OCI-LY7 (cell line): ENCODE results near the gene PDE2A. TPM values are rescaled to one million over a fixed set of nuclear protein-coding genes. Genes with fewer than 3 reads are reported as not detected.

ENCODE experiments used
- BruUV-seq: library from RNA; stranded (reverse); fragments of 400-500 nt; replicated peaks from 2 replicates; lab custom pipeline; 2021; lab: Mats Ljungman, UMichigan
- CTCF ChIA-PET: fragments of 300-600 bp; sonication (Branson Sonifier 250); formaldehyde crosslinking; loops from one replicate; lab custom pipeline; 2022; ENCODE audit warnings: antibody characterized with exemption; ENCODE audit not compliant: unreplicated experiment; lab: Charles Lee
- POLR2A ChIA-PET: fragments of 300-600 bp; sonication (Branson Sonifier 250); formaldehyde crosslinking; loops from one replicate; lab custom pipeline; 2022; ENCODE audit warnings: antibody characterized with exemption; lab: Charles Lee
- DNase-seq: peaks from one replicate; pipeline ENCODE4 v3.0.0-alpha.2; 2015; ENCODE audit warnings: low spot score
- H2AFZ ChIP-seq: fragments of 200-600 bp; sonication (generic), shearing (Covaris generic); 2 replicates; pipeline ENCODE4 v1.6.1; 2014; ENCODE audit warnings: mild to moderate bottlenecking, antibody characterized with exemption, low read length, moderate library complexity
- H3K27ac ChIP-seq: fragments of 200-600 bp; sonication (generic); 2 replicates; pipeline ENCODE4 v1.5.1; 2014; ENCODE audit warnings: mixed run types, low read depth, mild to moderate bottlenecking, moderate library complexity, low read length, inconsistent platforms; ENCODE audit not compliant: poor library complexity, severe bottlenecking
- H3K36me3 ChIP-seq: fragments of 200-600 bp; sonication (generic); 2 replicates; pipeline ENCODE4 v1.6.1; 2014; ENCODE audit warnings: mild to moderate bottlenecking, antibody characterized with exemption, low read length, moderate library complexity, mixed read lengths; ENCODE audit not compliant: insufficient read depth
- H3K4me1 ChIP-seq: fragments of 200-600 bp; sonication (generic); 2 replicates; pipeline ENCODE4 v1.5.1; 2014; ENCODE audit warnings: mild to moderate bottlenecking, low read length; ENCODE audit not compliant: insufficient read depth, poor library complexity, severe bottlenecking
- H3K4me2 ChIP-seq: fragments of 200-600 bp; sonication (generic); 2 replicates; pipeline ENCODE4 v1.6.1; 2014; ENCODE audit warnings: mild to moderate bottlenecking, low read length
- H3K4me3 ChIP-seq: fragments of 200-600 bp; sonication (generic); 2 replicates; pipeline ENCODE4 v1.5.1; 2014; ENCODE audit warnings: mild to moderate bottlenecking, low read depth, low read length; ENCODE audit not compliant: poor library complexity, severe bottlenecking
- H3K79me2 ChIP-seq: fragments of 200-600 bp; sonication (generic); 2 replicates; pipeline ENCODE4 v1.6.1; 2016; ENCODE audit warnings: low read depth, mild to moderate bottlenecking, low read length, moderate library complexity, mixed read lengths; ENCODE audit not compliant: insufficient read depth
- H3K9me2 ChIP-seq: fragments of 200-600 bp; sonication (generic); 2 replicates; pipeline ENCODE4 v1.6.1; 2016; ENCODE audit warnings: mild to moderate bottlenecking, low read length, mixed read lengths; ENCODE audit not compliant: insufficient read depth
- H3K9me3 ChIP-seq: fragments of 200-600 bp; sonication (generic); 2 replicates; pipeline ENCODE4 v1.6.1; 2014; ENCODE audit warnings: mild to moderate bottlenecking, mixed run types, low read length, mixed read lengths
- H4K20me1 ChIP-seq: fragments of 200-600 bp; sonication (generic); 2 replicates; pipeline ENCODE4 v1.6.1; 2014; ENCODE audit warnings: mild to moderate bottlenecking, antibody characterized with exemption, low read length, moderate library complexity, mixed read lengths; ENCODE audit not compliant: insufficient read depth
- CTCF ChIP-seq: fragments of 200-600 bp; sonication (generic); conservative IDR thresholded peaks from 2 replicates; pipeline ENCODE4 v1.5.1; 2014; ENCODE audit warnings: mild to moderate bottlenecking, antibody characterized with exemption, low read length, moderate library complexity, mixed read lengths
- EZH2phosphoT487 ChIP-seq: fragments of 200-600 bp; sonication (generic); IDR thresholded peaks from 2 replicates; pipeline ENCODE4 v1.6.1; 2018; ENCODE audit warnings: low read depth, borderline replicate concordance, mild to moderate bottlenecking, mixed run types, antibody characterized with exemption, low read length, moderate library complexity, mixed read lengths
- intact Hi-C: fragments of 100-400 bp; cut with micrococcal nuclease; formaldehyde crosslinking; loops from one replicate; pipeline ENCODE4 v1.10.0; 2022; ENCODE audit not compliant: unreplicated experiment
- total RNA-seq, 2 experiments: library from RNA; depleted of rRNA in 1 of 2; stranded (reverse); fragments of >200 nt in 1 of 2; shearing (Covaris generic) in 1 of 2; gene quantifications; 2 replicates each; pipeline ENCODE4 v1.2.3, GENCODE V29; 2014 to 2022

PDE2A gene
- total RNA-seq, 2 experiments from 2014 or later, result 0.68 TPM; not detected in 1

DNA sequence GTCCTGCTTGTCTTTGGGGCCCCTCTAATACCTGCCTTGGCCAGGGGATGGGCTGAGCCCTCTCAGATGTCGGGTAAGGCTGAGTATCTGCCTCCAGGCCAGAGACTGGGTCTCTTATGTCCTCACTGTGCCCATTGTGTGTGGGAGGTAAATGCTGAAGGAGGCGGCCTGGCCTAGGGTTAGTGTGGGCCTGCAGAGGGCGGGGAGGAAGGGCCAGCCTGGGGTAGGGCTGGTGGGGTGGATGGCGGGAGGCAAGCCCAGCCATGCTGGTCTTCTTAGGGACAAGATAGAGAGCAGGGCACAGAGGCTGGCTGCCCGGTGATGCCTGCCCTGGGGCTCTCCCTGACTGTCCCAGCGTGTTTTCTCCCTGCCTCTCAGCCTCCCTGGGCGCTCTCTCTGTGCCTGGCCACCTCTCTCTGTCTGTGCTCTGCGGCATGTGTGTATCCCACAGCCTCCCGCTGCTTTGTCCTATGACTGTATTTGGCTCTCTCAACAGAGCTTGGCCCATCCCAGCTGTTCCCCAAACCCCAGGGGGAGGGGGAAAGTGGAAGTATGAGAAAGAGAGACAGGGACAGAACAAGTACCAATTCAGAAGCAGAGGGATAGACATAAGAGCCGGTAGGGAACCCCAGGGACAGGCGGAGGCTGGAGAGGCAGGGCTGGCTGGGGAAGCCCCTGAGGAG, 57.0 kb downstream of the PDE2A start:
- DNase-seq, result no peak
- BruUV-seq, result no TSS peak
- Histone ChIP-seq H3K36me3 (no peaks in the 10 kb centered on the region), H2AFZ (no peak overlapping the region), H3K4me2 (no peak overlapping the region), H3K79me2 (no peaks in the 10 kb centered on the region), H3K27ac (no peak overlapping the region), H4K20me1 (no peaks in the 10 kb centered on the region), H3K4me1 (peaks cover 10% of the 10 kb centered on the region), H3K9me2 (no peaks in the 10 kb centered on the region), H3K9me3 (no peaks in the 10 kb centered on the region), H3K4me3 (no peak overlapping the region)
- CTCF ChIA-PET, result no interaction called here
- POLR2A ChIA-PET, result no interaction called here
- intact Hi-C loops, result no loop called here
- TF ChIP-seq CTCF (no peak), EZH2phosphoT487 (no peak)

GRCh38 chr11:72616655-72617054, 57.6 kb downstream of the PDE2A start:
- Histone ChIP-seq H2AFZ (no peak overlapping the region), H4K20me1 (no peaks in the 10 kb centered on the region), H3K4me1 (peaks cover 10% of the 10 kb centered on the region), H3K9me3 (no peaks in the 10 kb centered on the region), H3K27ac (no peak overlapping the region), H3K4me2 (no peak overlapping the region), H3K4me3 (no peak overlapping the region), H3K79me2 (no peaks in the 10 kb centered on the region), H3K36me3 (no peaks in the 10 kb centered on the region), H3K9me2 (no peaks in the 10 kb centered on the region)
- intact Hi-C loops, result no loop called here
- CTCF ChIA-PET, result no interaction called here
- TF ChIP-seq CTCF (no peak), EZH2phosphoT487 (no peak)
- POLR2A ChIA-PET, result no interaction called here
- DNase-seq, result no peak
- no TSS peak for BruUV-seq

DNA sequence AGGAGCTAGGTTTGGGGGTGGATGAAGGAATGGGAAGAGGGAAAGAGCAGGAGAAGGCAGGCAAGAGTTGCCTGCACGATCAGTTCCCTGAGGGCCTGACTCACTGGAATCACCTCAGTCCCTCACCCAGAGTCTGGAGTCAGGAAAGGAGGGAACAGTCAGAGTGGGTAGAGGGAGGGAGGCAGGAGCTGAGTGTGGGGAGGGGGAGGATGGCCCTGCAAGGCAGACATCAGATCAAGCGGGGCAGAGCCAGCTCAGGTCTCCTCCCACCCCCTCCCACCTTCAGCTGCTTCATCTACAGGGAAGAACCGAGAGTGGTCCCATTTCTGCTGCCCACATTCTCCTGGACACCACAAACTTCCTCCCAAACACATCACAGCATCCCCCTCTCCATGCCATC, 58.9 kb downstream of the PDE2A start:
- no TSS peak for BruUV-seq
- ChIA-PET POLR2A (no interaction called here), CTCF (no interaction called here)
- Histone ChIP-seq H4K20me1 (no peaks in the 10 kb centered on the region), H3K9me3 (no peaks in the 10 kb centered on the region), H3K4me2 (no peak overlapping the region), H3K4me1 (peaks cover 10% of the 10 kb centered on the region), H3K36me3 (no peaks in the 10 kb centered on the region), H3K79me2 (no peaks in the 10 kb centered on the region), H3K9me2 (no peaks in the 10 kb centered on the region), H3K27ac (no peak overlapping the region), H3K4me3 (no peak overlapping the region), H2AFZ (no peak overlapping the region)
- intact Hi-C loops, result no loop called here
- no peak for DNase-seq
- no peak for TF ChIP-seq CTCF
- TF ChIP-seq EZH2phosphoT487, result no peak
